K562 (cell line): Measurements from ENCODE around the gene GLDC. TPM values are rescaled to one million over a fixed set of nuclear protein-coding genes. Genes with fewer than 3 reads are reported as not detected.

ENCODE experiments used
- ATAC-seq: fragments of 200-7000 bp; cut with Tn5 transposase; 3 replicates; pipeline ENCODE4 v1.9.1; 2020; ENCODE audit warnings: moderate library complexity
- BruUV-seq: library from RNA; stranded (reverse); fragments of 400-500 nt; replicated peaks from 2 replicates; lab custom pipeline; 2021; lab: Mats Ljungman, UMichigan
- CTCF ChIA-PET: fragments of 300-600 bp; formaldehyde crosslinking; extraction: SDS; loops from one replicate; lab custom pipeline; 2021; ENCODE audit warnings: low intra/inter-chr PET ratio; lab: Yijun Ruan, JAX
- POLR2A ChIA-PET: fragments of 300-600, 350-650 bp; sonication (Branson Sonifier 250); formaldehyde crosslinking; extraction: SDS; loops from one replicate; lab custom pipeline; 2021; ENCODE audit warnings: antibody characterized with exemption, inconsistent platforms; lab: Yijun Ruan, JAX
- DNase-seq, 4 experiments: peaks; one replicate each; pipeline versions ENCODE4 v3.0.0 to v3.0.0-alpha.2; 2011 to 2018; ENCODE audit warnings: low spot score in 3 of 4, mixed read lengths in 3 of 4; ENCODE audit errors: extremely low read depth in 1 of 4
- FAIRE-seq: peaks from 2 replicates; lab custom pipeline; 2011; peaks lifted over from hg19 to GRCh38; lab: Jason Lieb, UNC
- H2AFZ ChIP-seq: 2 replicates; pipeline ENCODE4 v1.6.0; 2011; ENCODE audit warnings: low read depth, low read length, control low read depth, inconsistent platforms
- H3K27ac ChIP-seq: fragments of 200-600 bp; 3 replicates; pipeline ENCODE4 v1.8.0; 2011; ENCODE audit warnings: low read depth, mild to moderate bottlenecking, control low read depth, inconsistent platforms, low read length, moderate library complexity, mixed read lengths; ENCODE audit errors: extremely low read depth
- H3K27me3 ChIP-seq, 2 experiments: fragments of 300-600 bp in 1 of 2; 2 replicates in 1 of 2; 3 replicates in 1 of 2; pipeline versions ENCODE4 v1.6.0 to v1.8.0; 2011; ENCODE audit warnings: inconsistent platforms in 2 of 2, low read length in 2 of 2, mild to moderate bottlenecking in 1 of 2, mixed read lengths in 1 of 2, moderate library complexity in 1 of 2; ENCODE audit not compliant: control insufficient read depth in 2 of 2, insufficient read depth in 2 of 2
- H3K36me3 ChIP-seq: fragments of 300-600 bp; 3 replicates; pipeline ENCODE4 v1.8.0; 2011; ENCODE audit warnings: mild to moderate bottlenecking, low read length, inconsistent platforms; ENCODE audit not compliant: control insufficient read depth, insufficient read depth
- H3K4me1 ChIP-seq, 2 experiments: fragments of 200-600 bp in 1 of 2; replicated peaks in 1 of 2; 2 replicates in 1 of 2; 3 replicates in 1 of 2; pipeline versions ENCODE4 v1.5.1 to v1.8.0; 2011; ENCODE audit warnings: inconsistent platforms in 2 of 2, low read length in 2 of 2, mild to moderate bottlenecking in 1 of 2, mixed read lengths in 1 of 2, moderate library complexity in 1 of 2; ENCODE audit not compliant: control insufficient read depth in 2 of 2, insufficient read depth in 2 of 2
- H3K4me2 ChIP-seq: 2 replicates; pipeline ENCODE4 v1.6.1; 2011; ENCODE audit warnings: low read length, control low read depth, inconsistent platforms, mixed read lengths; ENCODE audit not compliant: insufficient read depth
- H3K4me3 ChIP-seq: fragments of 200-600 bp; sonication (generic), shearing (Covaris generic); 2 replicates; pipeline ENCODE4 v1.5.1; 2016; ENCODE audit warnings: control low read depth, inconsistent platforms
- H3K79me2 ChIP-seq: fragments of 200-600 bp; 3 replicates; pipeline ENCODE4 v1.8.0; 2011; ENCODE audit warnings: low read length, inconsistent platforms; ENCODE audit not compliant: control insufficient read depth, insufficient read depth
- H3K9ac ChIP-seq, 2 experiments: 2 replicates each; pipeline versions ENCODE4 v1.6.0 to v1.6.1; 2011; ENCODE audit warnings: low read depth in 2 of 2, low read length in 2 of 2, control low read depth in 1 of 2, inconsistent platforms in 1 of 2, mild to moderate bottlenecking in 1 of 2, mixed read lengths in 1 of 2; ENCODE audit not compliant: insufficient read depth in 1 of 2
- H3K9me1 ChIP-seq: one replicate; pipeline ENCODE4 v1.6.0; 2011; ENCODE audit warnings: inconsistent platforms, mild to moderate bottlenecking, low read length, moderate library complexity; ENCODE audit not compliant: control insufficient read depth, insufficient read depth
- H3K9me3 ChIP-seq: replicated peaks from 2 replicates; pipeline ENCODE4 v1.5.1; 2011; ENCODE audit warnings: low read depth, low read length, inconsistent platforms; ENCODE audit not compliant: control insufficient read depth, insufficient read depth
- H4K20me1 ChIP-seq: replicated peaks from 2 replicates; pipeline ENCODE4 v1.6.1; 2011; ENCODE audit warnings: low read length, inconsistent platforms, mixed read lengths; ENCODE audit not compliant: control insufficient read depth, insufficient read depth
- ATF2 ChIP-seq: sonication (generic); formaldehyde crosslinking; IDR thresholded peaks from 2 replicates; pipeline ENCODE4 v1.8.1; 2022; ENCODE audit warnings: missing genetic modification reagents
- FOSL1 ChIP-seq: fragments of 200-800 bp; sonication (Bioruptor generic); conservative IDR thresholded peaks from 2 replicates; pipeline ENCODE4 v1.6.1; 2016; ENCODE audit warnings: missing genetic modification characterization, missing compliant biosample characterization
- JUN ChIP-seq, 2 experiments: sonication (generic) in 1 of 2; formaldehyde crosslinking in 1 of 2; IDR thresholded peaks; 2 replicates each; pipeline versions ENCODE4 v1.6.1 to v1.8.0; 2012 to 2022; ENCODE audit warnings: borderline replicate concordance in 2 of 2, mild to moderate bottlenecking in 2 of 2, improper control_type of control experiment in 1 of 2, low read depth in 1 of 2, low read length in 1 of 2, missing genetic modification reagents in 1 of 2
- JUNB ChIP-seq: fragments of 450-650 bp; formaldehyde crosslinking; conservative IDR thresholded peaks from 2 replicates; pipeline ENCODE4 v1.4.0; 2020; ENCODE audit warnings: mild to moderate bottlenecking
- MCM2 ChIP-seq: fragments of 450-650 bp; IDR thresholded peaks from 2 replicates; pipeline ENCODE4 v1.6.1; 2017; ENCODE audit warnings: low read depth, mild to moderate bottlenecking
- NCOA2 ChIP-seq, 2 experiments: fragments of 450-650 bp; IDR thresholded peaks; 2 replicates each; pipeline ENCODE4 v1.6.1; 2018; ENCODE audit warnings: mild to moderate bottlenecking in 2 of 2, moderate library complexity in 1 of 2; ENCODE audit not compliant: partially characterized antibody in 2 of 2
- OTX1 ChIP-seq: fragments of 450-650 bp; formaldehyde crosslinking; IDR thresholded peaks from 2 replicates; pipeline ENCODE4 v1.4.0; 2022; ENCODE audit warnings: mild to moderate bottlenecking
- RFX1 ChIP-seq: fragments of 450-650 bp; IDR thresholded peaks from 2 replicates; pipeline ENCODE4 v1.6.1; 2016; ENCODE audit warnings: mild to moderate bottlenecking, moderate library complexity
- SIX5 ChIP-seq, 2 experiments: IDR thresholded peaks; 2 replicates each; pipeline ENCODE4 v1.6.1; 2011; ENCODE audit warnings: low read length in 2 of 2, borderline replicate concordance in 1 of 2, low read depth in 1 of 2, mild to moderate bottlenecking in 1 of 2, moderate library complexity in 1 of 2; ENCODE audit not compliant: insufficient read depth in 1 of 2
- SOX6 ChIP-seq: fragments of 450-650 bp; IDR thresholded peaks from 2 replicates; pipeline ENCODE4 v1.6.1; 2014; ENCODE audit warnings: mild to moderate bottlenecking
- TEAD4 ChIP-seq, 2 experiments: sonication (generic) in 1 of 2; formaldehyde crosslinking in 1 of 2; IDR thresholded peaks; 2 replicates each; pipeline versions ENCODE4 v1.6.1 to v1.8.0; 2012 to 2022; ENCODE audit warnings: borderline replicate concordance in 1 of 2, inconsistent platforms in 1 of 2, low read length in 1 of 2, mild to moderate bottlenecking in 1 of 2, missing genetic modification reagents in 1 of 2
- ZFP36 ChIP-seq: fragments of 150-350 bp; IDR thresholded peaks from 2 replicates; pipeline ENCODE4 v1.6.1; 2018; ENCODE audit warnings: low read length, low read depth; ENCODE audit not compliant: partially characterized antibody
- ZNF431 ChIP-seq: sonication (generic); formaldehyde crosslinking; IDR thresholded peaks from 2 replicates; pipeline ENCODE4 v1.8.0; 2022; ENCODE audit warnings: mild to moderate bottlenecking, missing genetic modification reagents
- ZNF436 ChIP-seq: fragments of 250-450, 450-650 bp; sonication (Bioruptor Pico); formaldehyde crosslinking; IDR thresholded peaks from 2 replicates; pipeline ENCODE4 v1.7.0; 2020; ENCODE audit warnings: mild to moderate bottlenecking
- ZNF589 ChIP-seq: fragments of 200-800 bp; sonication (Bioruptor generic); IDR thresholded peaks from 2 replicates; pipeline ENCODE4 v1.6.1; 2016; ENCODE audit warnings: low read depth, missing genetic modification characterization, missing compliant biosample characterization
- WGBS: fragments of 100-300 bp; shearing (Covaris generic); methylation state at CpG from one replicate; pipeline ENCODE4 v1.1.6; 2016; ENCODE audit warnings: low coverage, mixed read lengths; ENCODE audit not compliant: insufficient coverage; ENCODE audit errors: missing lambda C conversion rate; 5-methylcytosine and 5-hydroxymethylcytosine counted together
- in situ Hi-C: fragments of 300-500 bp; cut with MboI; formaldehyde crosslinking; loops from 4 replicates; pipeline ENCODE4 v1.15.0; 2018; ENCODE audit warnings: inconsistent platforms, mixed read lengths
- intact Hi-C: fragments of 100-400 bp; cut with micrococcal nuclease; formaldehyde crosslinking; loops from 2 replicates; pipeline ENCODE4 v1.14.2; 2022
- polyA plus RNA-seq, 8 experiments: library from polyadenylated mRNA; depleted of rRNA in 4 of 8; stranded (reverse) in 5 of 8; unstranded in 3 of 8; fragments of >200 nt; fragmentation: Nextera tagmentation in 2 of 8; fragmentation: Illumina TruSeq in 1 of 8; extraction: Ambion mirVana in 2 of 8; extraction: Trizol in 1 of 8; gene quantifications; 2 replicates each; pipeline versions ENCODE4 v1.2.1 to v1.2.3, GENCODE V29; 2011 to 2014; ENCODE audit warnings: inconsistent platforms in 1 of 8, missing spikeins in 1 of 8
- total RNA-seq, 7 experiments: library from RNA; depleted of rRNA in 6 of 7; stranded (reverse); fragments of >200 nt in 6 of 7; fragmentation: Illumina TruSeq in 2 of 7; extraction: Trizol in 2 of 7; gene quantifications; 2 replicates each; pipeline versions ENCODE4 v1.2.1 to v1.2.3, GENCODE V29; 2011 to 2021; ENCODE audit warnings: low replicate concordance in 1 of 7
- TF ChIP-seq, protein P1 (sequence below), 2 experiments: fragments of 450-650 bp in 1 of 2; sonication (generic) in 1 of 2; formaldehyde crosslinking in 1 of 2; IDR thresholded peaks in 1 of 2; conservative IDR thresholded peaks in 1 of 2; 2 replicates each; pipeline versions ENCODE4 v1.6.1 to v1.8.1; 2016 to 2023; ENCODE audit warnings: mild to moderate bottlenecking in 2 of 2, moderate library complexity in 2 of 2, inconsistent platforms in 1 of 2, missing genetic modification reagents in 1 of 2

Gene GLDC
- total and polyA plus RNA-seq, 9 of the 15 experiments (the other 6 are each of a cell fraction or from before 2014, with no cell fraction given): 0.03 to 0.27 (median 0.08) TPM; not detected in 6

GRCh38 chr9:6566409-6567139 is 79.0 kb downstream of the GLDC start:
- no peak overlapping the region for H3K4me2 ChIP-seq
- intact Hi-C loops (no loop called here), in situ Hi-C loops (loop anchor here (5.0 to 25.0 kb wide), 2 partner anchors 214 to 504 kb away; no protein-coding TSS in a partner anchor)
- no peak for TF ChIP-seq SIX5 (IDR thresholded peaks at IDR 0.05; ENCODE audit: borderline replicate concordance in 1 of 2, insufficient read depth in 1 of 2, low read depth in 1 of 2, low read length in 2 of 2)
- TF ChIP-seq JUN (IDR thresholded peaks at IDR 0.05; ENCODE audit: borderline replicate concordance, low read depth, low read length): 0 out of 2 replicates have a peak, but pooled peaks have one; percentile 43
- no peak for TF ChIP-seq JUN (CRISPR knock-in tag; IDR thresholded peaks at IDR 0.05; ENCODE audit: borderline replicate concordance)
- TF ChIP-seq FOSL1 (tag): peak; percentile 83
- TF ChIP-seq SOX6: no peak
- no peak for TF ChIP-seq TEAD4 (IDR thresholded peaks at IDR 0.05; ENCODE audit: low read length)
- TF ChIP-seq TEAD4 (CRISPR knock-in tag; IDR thresholded peaks at IDR 0.05; ENCODE audit: borderline replicate concordance): no peak
- TF ChIP-seq ZFP36: no peak
- TF ChIP-seq, protein P1, sequence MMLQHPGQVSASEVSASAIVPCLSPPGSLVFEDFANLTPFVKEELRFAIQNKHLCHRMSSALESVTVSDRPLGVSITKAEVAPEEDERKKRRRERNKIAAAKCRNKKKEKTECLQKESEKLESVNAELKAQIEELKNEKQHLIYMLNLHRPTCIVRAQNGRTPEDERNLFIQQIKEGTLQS (IDR thresholded peaks at IDR 0.05): peak; percentile 55
- TF ChIP-seq, protein P1 (CRISPR knock-in tag; conservative IDR thresholded peaks at IDR 0.05): no peak
- no peak for TF ChIP-seq MCM2
- TF ChIP-seq ZNF436 (CRISPR knock-in tag): no peak
- no peak for TF ChIP-seq NCOA2 (IDR thresholded peaks at IDR 0.05; ENCODE audit: partially characterized antibody in 2 of 2)
- no peak for TF ChIP-seq OTX1 (CRISPR knock-in tag)
- TF ChIP-seq ZNF589 (CRISPR knock-in tag): 0 out of 2 replicates have a peak, but pooled peaks have one; percentile 35
- TF ChIP-seq ATF2 (CRISPR knock-in tag): no peak
- TF ChIP-seq JUNB (CRISPR knock-in tag): no peak
- no peak for TF ChIP-seq ZNF431 (CRISPR knock-in tag)
- no peak for TF ChIP-seq RFX1
- no peaks in the 10 kb centered on the region for H3K79me2 ChIP-seq
- no peaks in the 10 kb centered on the region for H3K9me1 ChIP-seq
- FAIRE-seq: no peak
- no TSS peak for BruUV-seq
- no peak overlapping the region for H2AFZ ChIP-seq
- H3K4me1 ChIP-seq: no peaks in the 10 kb centered on the region; a peak in 1 of 5 replicates
- no peaks in the 10 kb centered on the region for H3K36me3 ChIP-seq
- peak in 1 of 4 experiments; percentile 11 for DNase-seq
- H3K27me3 ChIP-seq: no peaks in the 10 kb centered on the region; a peak in 1 of 5 replicates
- H3K9me3 ChIP-seq: no peaks in the 10 kb centered on the region
- H3K4me3 ChIP-seq: no peak overlapping the region
- no peaks in the 10 kb centered on the region for H4K20me1 ChIP-seq
- H3K27ac ChIP-seq: no peak overlapping the region
- CTCF ChIA-PET: no interaction called here
- WGBS: 10% methylated on average over 9 of the region's 10 CpGs
- H3K9ac ChIP-seq: no peak overlapping the region
- POLR2A ChIA-PET: interaction anchor here (0.5 kb wide), 1 partner anchor 470 kb away, joined by 4 read pairs; no protein-coding TSS in a partner anchor
- ATAC-seq: peak; percentile 61
